OCI-LY7 (cell line): ENCODE results near the gene GALM. TPM values are rescaled to one million over a fixed set of nuclear protein-coding genes. Genes with fewer than 3 reads are reported as not detected.
"Not testable (repeated sequence)": the region's sequence is repeated elsewhere in the genome, so short reads cannot be mapped to it uniquely, and the experiment has no call there.

ENCODE experiments used
- BruUV-seq: library from RNA; stranded (reverse); fragments of 400-500 nt; replicated peaks from 2 replicates; lab custom pipeline; 2021; lab: Mats Ljungman, UMichigan
- CTCF ChIA-PET: fragments of 300-600 bp; sonication (Branson Sonifier 250); formaldehyde crosslinking; loops from one replicate; lab custom pipeline; 2022; ENCODE audit warnings: antibody characterized with exemption; ENCODE audit not compliant: unreplicated experiment; lab: Charles Lee
- POLR2A ChIA-PET: fragments of 300-600 bp; sonication (Branson Sonifier 250); formaldehyde crosslinking; loops from one replicate; lab custom pipeline; 2022; ENCODE audit warnings: antibody characterized with exemption; lab: Charles Lee
- DNase-seq: peaks from one replicate; pipeline ENCODE4 v3.0.0-alpha.2; 2015; ENCODE audit warnings: low spot score
- H2AFZ ChIP-seq: fragments of 200-600 bp; sonication (generic), shearing (Covaris generic); 2 replicates; pipeline ENCODE4 v1.6.1; 2014; ENCODE audit warnings: mild to moderate bottlenecking, antibody characterized with exemption, low read length, moderate library complexity
- H3K27ac ChIP-seq: fragments of 200-600 bp; sonication (generic); 2 replicates; pipeline ENCODE4 v1.5.1; 2014; ENCODE audit warnings: mixed run types, low read depth, mild to moderate bottlenecking, moderate library complexity, low read length, inconsistent platforms; ENCODE audit not compliant: poor library complexity, severe bottlenecking
- H3K36me3 ChIP-seq: fragments of 200-600 bp; sonication (generic); 2 replicates; pipeline ENCODE4 v1.6.1; 2014; ENCODE audit warnings: mild to moderate bottlenecking, antibody characterized with exemption, low read length, moderate library complexity, mixed read lengths; ENCODE audit not compliant: insufficient read depth
- H3K4me1 ChIP-seq: fragments of 200-600 bp; sonication (generic); 2 replicates; pipeline ENCODE4 v1.5.1; 2014; ENCODE audit warnings: mild to moderate bottlenecking, low read length; ENCODE audit not compliant: insufficient read depth, poor library complexity, severe bottlenecking
- H3K4me2 ChIP-seq: fragments of 200-600 bp; sonication (generic); 2 replicates; pipeline ENCODE4 v1.6.1; 2014; ENCODE audit warnings: mild to moderate bottlenecking, low read length
- H3K4me3 ChIP-seq: fragments of 200-600 bp; sonication (generic); 2 replicates; pipeline ENCODE4 v1.5.1; 2014; ENCODE audit warnings: mild to moderate bottlenecking, low read depth, low read length; ENCODE audit not compliant: poor library complexity, severe bottlenecking
- H3K79me2 ChIP-seq: fragments of 200-600 bp; sonication (generic); 2 replicates; pipeline ENCODE4 v1.6.1; 2016; ENCODE audit warnings: low read depth, mild to moderate bottlenecking, low read length, moderate library complexity, mixed read lengths; ENCODE audit not compliant: insufficient read depth
- H3K9me2 ChIP-seq: fragments of 200-600 bp; sonication (generic); 2 replicates; pipeline ENCODE4 v1.6.1; 2016; ENCODE audit warnings: mild to moderate bottlenecking, low read length, mixed read lengths; ENCODE audit not compliant: insufficient read depth
- H3K9me3 ChIP-seq: fragments of 200-600 bp; sonication (generic); 2 replicates; pipeline ENCODE4 v1.6.1; 2014; ENCODE audit warnings: mild to moderate bottlenecking, mixed run types, low read length, mixed read lengths
- H4K20me1 ChIP-seq: fragments of 200-600 bp; sonication (generic); 2 replicates; pipeline ENCODE4 v1.6.1; 2014; ENCODE audit warnings: mild to moderate bottlenecking, antibody characterized with exemption, low read length, moderate library complexity, mixed read lengths; ENCODE audit not compliant: insufficient read depth
- CTCF ChIP-seq: fragments of 200-600 bp; sonication (generic); conservative IDR thresholded peaks from 2 replicates; pipeline ENCODE4 v1.5.1; 2014; ENCODE audit warnings: mild to moderate bottlenecking, antibody characterized with exemption, low read length, moderate library complexity, mixed read lengths
- EZH2phosphoT487 ChIP-seq: fragments of 200-600 bp; sonication (generic); IDR thresholded peaks from 2 replicates; pipeline ENCODE4 v1.6.1; 2018; ENCODE audit warnings: low read depth, borderline replicate concordance, mild to moderate bottlenecking, mixed run types, antibody characterized with exemption, low read length, moderate library complexity, mixed read lengths
- intact Hi-C: fragments of 100-400 bp; cut with micrococcal nuclease; formaldehyde crosslinking; loops from one replicate; pipeline ENCODE4 v1.10.0; 2022; ENCODE audit not compliant: unreplicated experiment
- total RNA-seq, 2 experiments: library from RNA; depleted of rRNA in 1 of 2; stranded (reverse); fragments of >200 nt in 1 of 2; shearing (Covaris generic) in 1 of 2; gene quantifications; 2 replicates each; pipeline ENCODE4 v1.2.3, GENCODE V29; 2014 to 2022

Gene GALM
- total RNA-seq, 2 experiments from 2014 or later: 5.5 to 10.8 TPM

- Histone ChIP-seq H3K9me2 (no peaks in the 10 kb centered on the region), H3K79me2 (no peaks in the 10 kb centered on the region), H3K4me2 (no peak overlapping the region), H2AFZ (no peak overlapping the region), H3K4me3 (no peak overlapping the region), H3K9me3 (no peaks in the 10 kb centered on the region), H3K4me1 (no peaks in the 10 kb centered on the region), H3K27ac (no peak overlapping the region), H3K36me3 (no peaks in the 10 kb centered on the region), H4K20me1 (no peaks in the 10 kb centered on the region)
- ChIA-PET CTCF (no interaction called here), POLR2A (interaction anchor here (0.6 to 0.7 kb wide), 2 partner anchors 13 to 126 kb away, joined by 3 to 4 read pairs; no protein-coding TSS in a partner anchor)
- no peak for TF ChIP-seq CTCF
- no peak for TF ChIP-seq EZH2phosphoT487
- BruUV-seq: no TSS peak
- DNase-seq: no peak
- intact Hi-C loops: no loop called here
Observed at GRCh38 chr2:38701542-38701941, 35.6 kb downstream of the GALM start.

- no peaks in the 10 kb centered on the region for H3K9me3 ChIP-seq
- no peak overlapping the region for H2AFZ ChIP-seq
- intact Hi-C loops: no loop called here
- no peaks in the 10 kb centered on the region for H3K9me2 ChIP-seq
- H3K79me2 ChIP-seq: no peaks in the 10 kb centered on the region
- H3K4me1 ChIP-seq: peaks cover 6% of the 10 kb centered on the region
- no peaks in the 10 kb centered on the region for H4K20me1 ChIP-seq
- POLR2A ChIA-PET: interaction anchor here (0.6 to 0.9 kb wide), 3 partner anchors 30 to 848 kb away, joined by 3 read pairs; no protein-coding TSS in a partner anchor
- no peak overlapping the region for H3K4me3 ChIP-seq
- no peaks in the 10 kb centered on the region for H3K36me3 ChIP-seq
- no peak overlapping the region for H3K27ac ChIP-seq
- no TSS peak for BruUV-seq
- CTCF ChIA-PET: no interaction called here
- TF ChIP-seq EZH2phosphoT487 (no peak), CTCF (no peak)
- H3K4me2 ChIP-seq: no peak overlapping the region
- DNase-seq: no peak
Observed at GRCh38 chr2:38702413-38702812, 36.5 kb downstream of the GALM start.

GRCh38 chr2:38703336-38703735, 37.4 kb downstream of the GALM start:
- H4K20me1 ChIP-seq, H2AFZ ChIP-seq, CTCF ChIA-PET, H3K4me2 ChIP-seq, H3K36me3 ChIP-seq, BruUV-seq, H3K9me3 ChIP-seq, DNase-seq, H3K27ac ChIP-seq, H3K79me2 ChIP-seq, H3K9me2 ChIP-seq, intact Hi-C loops, H3K4me3 ChIP-seq: not testable (repeated sequence)
- POLR2A ChIA-PET: interaction anchor here (0.5 to 0.9 kb wide), 2 partner anchors 31 to 93 kb away, joined by 3 read pairs; no protein-coding TSS in a partner anchor
- H3K4me1 ChIP-seq: peaks cover 10% of the 10 kb centered on the region
